SHP77 (cell line): Measurements from ENCODE around the gene CACNA2D4.

Source experiments
- DNase-seq, 2 experiments: peaks; one replicate each; lab custom pipeline; 2025; lab: John Stamatoyannopoulos, UW

Gene CACNA2D4

GRCh38 chr12:1933342-1934051, 15.0 kb upstream of the CACNA2D4 start:
- DNase-seq: no peak

- DNase-seq: no peak
These were observed 13.9 kb upstream of the CACNA2D4 start for GRCh38 chr12:1932264-1932777.

- DNase-seq: no peak
These were observed 13.2 kb upstream of the CACNA2D4 start for GRCh38 chr12:1931642-1932041.

- no peak for DNase-seq
These were observed 12.5 kb upstream of the CACNA2D4 start for GRCh38 chr12:1930803-1931597.

- no peak for DNase-seq
These were observed 11.7 kb upstream of the CACNA2D4 start for GRCh38 chr12:1929985-1930802.

- no peak for DNase-seq
These were observed 11.0 kb upstream of the CACNA2D4 start for GRCh38 chr12:1929241-1929984.

- no peak for DNase-seq
These were observed 10.1 kb upstream of the CACNA2D4 start for GRCh38 chr12:1928439-1929121.

GRCh38 chr12:1927751-1928351, 9.4 kb upstream of the CACNA2D4 start:
- no peak for DNase-seq

GRCh38 chr12:1927051-1927680, 8.7 kb upstream of the CACNA2D4 start:
- DNase-seq: no peak

GRCh38 chr12:1926251-1926657, 7.8 kb upstream of the CACNA2D4 start:
- DNase-seq: no peak

GRCh38 chr12:1925684-1926006, 7.2 kb upstream of the CACNA2D4 start:
- no peak for DNase-seq

- DNase-seq: no peak
These were observed 6.7 kb upstream of the CACNA2D4 start for GRCh38 chr12:1924996-1925683.

- no peak for DNase-seq
These were observed 4.5 kb upstream of the CACNA2D4 start for GRCh38 chr12:1922985-1923384.

- no peak for DNase-seq
These were observed 3.7 kb upstream of the CACNA2D4 start for GRCh38 chr12:1922075-1922709.

- no peak for DNase-seq
These were observed 2.5 kb upstream of the CACNA2D4 start for GRCh38 chr12:1920971-1921370.

GRCh38 chr12:1920436-1920835, 2.0 kb upstream of the CACNA2D4 start:
- DNase-seq: no peak

GRCh38 chr12:1919763-1920162, 1.3 kb upstream of the CACNA2D4 start:
- no peak for DNase-seq

- DNase-seq: no peak
These were observed 832 bp upstream of the CACNA2D4 start for GRCh38 chr12:1919284-1919683.

GRCh38 chr12:1918884-1919236, 408 bp upstream of the CACNA2D4 start:
- no peak for DNase-seq
